HEK293 (cell line): ENCODE data around the gene SNRNP40.

Experiments
- CTCF ChIA-PET: fragments of 350-600 bp; formaldehyde crosslinking; extraction: SDS; loops from one replicate; lab custom pipeline; 2021; ENCODE audit warnings: antibody characterized with exemption; lab: Yijun Ruan, JAX
- POLR2A ChIA-PET: fragments of 300-600 bp; formaldehyde crosslinking; extraction: SDS; loops from one replicate; lab custom pipeline; 2020; ENCODE audit warnings: antibody characterized with exemption, inconsistent platforms; lab: Yijun Ruan, JAX
- H3K27ac ChIP-seq: fragments of 200-500 bp; sonication (Bioruptor generic); 2 replicates; pipeline ENCODE4 v1.5.1; 2014; ENCODE audit warnings: low read depth, low read length, control low read depth, inconsistent platforms; ENCODE audit errors: extremely low read depth
- H3K36me3 ChIP-seq, 2 experiments: fragments of 200-500 bp in 1 of 2; sonication (Bioruptor generic) in 1 of 2; 1 replicate in 1 of 2; 2 replicates in 1 of 2; pipeline ENCODE4 v1.5.1; 2014 to 2017; ENCODE audit warnings: inconsistent platforms in 2 of 2, low read length in 2 of 2; ENCODE audit not compliant: control insufficient read depth in 2 of 2, insufficient read depth in 1 of 2
- H3K4me1 ChIP-seq: fragments of 200-500 bp; sonication (Bioruptor generic); 2 replicates; pipeline ENCODE4 v1.5.1; 2014; ENCODE audit warnings: mild to moderate bottlenecking, low read length, inconsistent platforms; ENCODE audit not compliant: control insufficient read depth, insufficient read depth
- H3K4me3 ChIP-seq: 2 replicates; pipeline ENCODE4 v1.5.1; 2011; ENCODE audit warnings: low read depth, mild to moderate bottlenecking, control low read depth, low read length, moderate library complexity
- H3K9me3 ChIP-seq: fragments of 200-500 bp; sonication (Bioruptor generic); 2 replicates; pipeline ENCODE4 v1.5.1; 2014; ENCODE audit warnings: low read depth, low read length, inconsistent platforms; ENCODE audit not compliant: control insufficient read depth, insufficient read depth
- GLIS2 ChIP-seq: fragments of 450-650 bp; formaldehyde crosslinking; IDR thresholded peaks from 2 replicates; pipeline ENCODE4 v1.5.1; 2016; ENCODE audit warnings: missing biosample characterization, missing genetic modification characterization
- HOXC10 ChIP-seq: sonication (generic); formaldehyde crosslinking; IDR thresholded peaks from 2 replicates; pipeline ENCODE4 v1.8.1; 2023; ENCODE audit warnings: mild to moderate bottlenecking, missing genetic modification reagents
- PRDM1 ChIP-seq: fragments of 450-650 bp; formaldehyde crosslinking; IDR thresholded peaks from 2 replicates; pipeline ENCODE4; 2016; ENCODE audit warnings: missing biosample characterization, missing genetic modification characterization
- REST ChIP-seq: fragments of 450-650 bp; formaldehyde crosslinking; IDR thresholded peaks from 2 replicates; pipeline ENCODE4 v1.5.1; 2016; ENCODE audit warnings: missing biosample characterization, missing genetic modification characterization
- TRIM28 ChIP-seq: IDR thresholded peaks from 2 replicates; pipeline ENCODE4 v1.6.1; 2011; ENCODE audit warnings: low read length, control low read depth, borderline replicate concordance
- ZBTB6 ChIP-seq: fragments of 450-650 bp; formaldehyde crosslinking; IDR thresholded peaks from 2 replicates; pipeline ENCODE4 v1.5.1; 2017; ENCODE audit warnings: missing biosample characterization, missing genetic modification characterization
- ZNF114 ChIP-seq: fragments of 450-650 bp; formaldehyde crosslinking; IDR thresholded peaks from 2 replicates; pipeline ENCODE4 v1.5.0; 2017; ENCODE audit warnings: missing biosample characterization, missing genetic modification characterization
- ZNF146 ChIP-seq: fragments of 450-650 bp; formaldehyde crosslinking; IDR thresholded peaks from 2 replicates; pipeline ENCODE4 v1.5.1; 2016; ENCODE audit warnings: missing biosample characterization, missing genetic modification characterization
- ZNF175 ChIP-seq: fragments of 450-650 bp; formaldehyde crosslinking; IDR thresholded peaks from 2 replicates; pipeline ENCODE4 v1.5.1; 2016; ENCODE audit warnings: missing biosample characterization, missing genetic modification characterization
- ZNF184 ChIP-seq: fragments of 450-650 bp; IDR thresholded peaks from 2 replicates; pipeline ENCODE4 v1.5.1; 2018; ENCODE audit warnings: missing biosample characterization, mild to moderate bottlenecking, missing genetic modification characterization
- ZNF211 ChIP-seq: fragments of 450-650 bp; formaldehyde crosslinking; IDR thresholded peaks from 2 replicates; pipeline ENCODE4 v1.5.1; 2016; ENCODE audit warnings: low read depth, missing biosample characterization, missing genetic modification characterization
- ZNF221 ChIP-seq: fragments of 450-650 bp; formaldehyde crosslinking; IDR thresholded peaks from 2 replicates; pipeline ENCODE4 v1.5.1; 2017; ENCODE audit warnings: missing biosample characterization, missing genetic modification characterization, borderline replicate concordance
- ZNF350 ChIP-seq: fragments of 450-650 bp; formaldehyde crosslinking; IDR thresholded peaks from 2 replicates; pipeline ENCODE4 v1.5.0; 2017; ENCODE audit warnings: missing biosample characterization, mild to moderate bottlenecking, missing genetic modification characterization
- ZNF37A ChIP-seq: fragments of 450-650 bp; IDR thresholded peaks from 2 replicates; pipeline ENCODE4 v1.5.1; 2018; ENCODE audit warnings: missing biosample characterization, missing genetic modification characterization
- ZNF529 ChIP-seq: fragments of 450-650 bp; formaldehyde crosslinking; IDR thresholded peaks from 2 replicates; pipeline ENCODE4 v1.5.1; 2017; ENCODE audit warnings: missing genetic modification characterization, missing biosample characterization; ENCODE audit not compliant: insufficient replicate concordance
- ZNF629 ChIP-seq: fragments of 450-650 bp; formaldehyde crosslinking; IDR thresholded peaks from 2 replicates; pipeline ENCODE4 v1.5.1; 2017; ENCODE audit warnings: missing biosample characterization, missing genetic modification characterization
- ZNF692 ChIP-seq: fragments of 450-650 bp; formaldehyde crosslinking; IDR thresholded peaks from 2 replicates; pipeline ENCODE4 v1.5.1; 2016; ENCODE audit warnings: missing biosample characterization, missing genetic modification characterization
- ZNF704 ChIP-seq: fragments of 450-650 bp; formaldehyde crosslinking; IDR thresholded peaks from 2 replicates; pipeline ENCODE4 v1.5.1; 2016; ENCODE audit warnings: missing biosample characterization, missing genetic modification characterization
- ZNF747 ChIP-seq: fragments of 450-650 bp; formaldehyde crosslinking; IDR thresholded peaks from 2 replicates; pipeline ENCODE4 v1.5.1; 2016; ENCODE audit warnings: missing biosample characterization, missing genetic modification characterization
- ZNF777 ChIP-seq: fragments of 450-650 bp; formaldehyde crosslinking; IDR thresholded peaks from 2 replicates; pipeline ENCODE4 v1.5.1; 2017; ENCODE audit warnings: missing biosample characterization, missing genetic modification characterization, borderline replicate concordance
- ZNF830 ChIP-seq: fragments of 450-650 bp; IDR thresholded peaks from 2 replicates; pipeline ENCODE4 v1.5.0; 2018; ENCODE audit warnings: missing biosample characterization, missing genetic modification characterization, low read depth, mild to moderate bottlenecking, moderate library complexity
- ZNF843 ChIP-seq: fragments of 450-650 bp; formaldehyde crosslinking; IDR thresholded peaks from 2 replicates; pipeline ENCODE4 v1.5.1; 2016; ENCODE audit warnings: missing biosample characterization, missing genetic modification characterization
- ZSCAN23 ChIP-seq: fragments of 450-650 bp; formaldehyde crosslinking; IDR thresholded peaks from 2 replicates; pipeline ENCODE4 v1.5.1; 2016; ENCODE audit warnings: missing biosample characterization, missing genetic modification characterization

Gene SNRNP40

GRCh38 chr1:31257213-31257612, 39.4 kb downstream of the SNRNP40 start:
- Histone ChIP-seq H3K27ac (no peak overlapping the region), H3K36me3 (peaks cover 8 to 52% of the 10 kb centered on the region in 2 experiments), H3K9me3 (no peaks in the 10 kb centered on the region), H3K4me3 (no peak overlapping the region), H3K4me1 (no peaks in the 10 kb centered on the region)
- no peak for TF ChIP-seq ZNF692 (tag by site-specific recombination)
- TF ChIP-seq ZNF146 (tag by site-specific recombination) = no peak
- no peak for TF ChIP-seq ZNF211 (tag by site-specific recombination)
- TF ChIP-seq ZNF529 = no peak
- no peak for TF ChIP-seq ZNF777 (tag by site-specific recombination)
- no peak for TF ChIP-seq ZNF747 (tag by site-specific recombination)
- no peak for TF ChIP-seq GLIS2 (tag by site-specific recombination)
- TF ChIP-seq PRDM1 (tag by site-specific recombination) = no peak
- no peak for TF ChIP-seq ZNF114 (tag by site-specific recombination)
- TF ChIP-seq ZNF704 (tag by site-specific recombination) = no peak
- TF ChIP-seq ZSCAN23 (tag by site-specific recombination) = no peak
- TF ChIP-seq ZNF629 (tag by site-specific recombination) = no peak
- TF ChIP-seq ZNF184 (tag by site-specific recombination) = no peak
- no peak for TF ChIP-seq ZNF221 (tag by site-specific recombination)
- no peak for TF ChIP-seq HOXC10 (CRISPR knock-in tag)
- TF ChIP-seq REST (tag by site-specific recombination) = no peak
- CTCF ChIA-PET = no interaction called here
- POLR2A ChIA-PET = interaction anchor here (0.7 kb wide), 1 partner anchor 734 kb away, joined by 3 read pairs; no protein-coding TSS in a partner anchor

GRCh38 chr1:31249854-31250253, 46.7 kb downstream of the SNRNP40 start:
- TF ChIP-seq ZBTB6 (tag by site-specific recombination) (0 out of 2 replicates have a peak, but pooled peaks have one; percentile 19), ZNF843 (tag by site-specific recombination) (no peak), TRIM28 (no peak), ZNF175 (no peak), ZNF830 (tag by site-specific recombination) (no peak), ZNF37A (tag by site-specific recombination) (no peak), ZNF350 (tag by site-specific recombination) (no peak)
- CTCF ChIA-PET = interaction anchor here (0.7 to 2.2 kb wide), 2 partner anchors 12 to 66 kb away, joined by 4 to 9 read pairs; no protein-coding TSS in a partner anchor

More at GRCh38 chr1:31249854-31250253, 46.7 kb downstream of the SNRNP40 start:
- Histone ChIP-seq H3K27ac (no peak overlapping the region), H3K9me3 (no peaks in the 10 kb centered on the region), H3K36me3 (no peaks in the 10 kb centered on the region), H3K4me3 (no peak overlapping the region), H3K4me1 (no peaks in the 10 kb centered on the region)
- POLR2A ChIA-PET = no interaction called here
